BE2C (cell line): ENCODE measurements around the gene PLA2G10.
"Not testable (repeated sequence)": the region's sequence is repeated elsewhere in the genome, so short reads cannot be mapped to it uniquely, and the experiment has no call there.

Experiments
- DNase-seq: peaks from one replicate; pipeline ENCODE4 v3.0.0-alpha.2; 2020
- H3K27me3 ChIP-seq: fragments of 250-450 bp; sonication (Bioruptor Pico); 2 replicates; pipeline ENCODE4 v1.5.1; 2020; ENCODE audit warnings: mild to moderate bottlenecking
- H3K36me3 ChIP-seq: fragments of 250-450 bp; sonication (Bioruptor Pico); 2 replicates; pipeline ENCODE4 v1.5.1; 2020; ENCODE audit warnings: mild to moderate bottlenecking
- H3K4me1 ChIP-seq: fragments of 250-450 bp; sonication (Bioruptor Pico); 2 replicates; pipeline ENCODE4 v1.5.1; 2020
- H3K4me3 ChIP-seq: 2 replicates; pipeline ENCODE4 v1.5.1; 2011; ENCODE audit warnings: low read depth, low read length
- H3K9me3 ChIP-seq: fragments of 250-450 bp; sonication (Bioruptor Pico); 2 replicates; pipeline ENCODE4 v1.5.1; 2020
- CTCF ChIP-seq: IDR thresholded peaks from 2 replicates; pipeline ENCODE4 v1.5.1; 2012; ENCODE audit warnings: mild to moderate bottlenecking, low read depth, low read length

Gene PLA2G10

GRCh38 chr16:14634389-14634725 lies 59.8 kb downstream of the PLA2G10 start:
- Histone ChIP-seq H3K4me1 (no peaks in the 10 kb centered on the region), H3K27me3 (no peaks in the 10 kb centered on the region), H3K4me3 (peak overlapping the region; percentile 78), H3K9me3 (no peaks in the 10 kb centered on the region), H3K36me3 (peaks cover 18% of the 10 kb centered on the region)
- DNase-seq, result no peak
- no peak for TF ChIP-seq CTCF

- no peaks in the 10 kb centered on the region for H3K9me3 ChIP-seq
- peaks cover 7% of the 10 kb centered on the region for H3K36me3 ChIP-seq
- peak; percentile 99 for DNase-seq
- TF ChIP-seq CTCF, result no peak
- no peaks in the 10 kb centered on the region for H3K4me1 ChIP-seq
- no peaks in the 10 kb centered on the region for H3K27me3 ChIP-seq
- H3K4me3 ChIP-seq, result peak within 1 kb of the TSS; percentile 78
Measured at GRCh38 chr16:14632693-14633569, 61.2 kb downstream of the PLA2G10 start, which contains the start of gene BFAR. TSS of gene BFAR (plus strand) at chr16:14632951. CDS start at chr16:14644347, 11,396 bp downstream.

- peak overlapping the region; percentile 90 for H3K4me3 ChIP-seq
Measured at GRCh38 chr16:14630620-14631330, 63.3 kb downstream of the PLA2G10 start.

GRCh38 chr16:14629919-14630619 lies 64.0 kb downstream of the PLA2G10 start, which contains the start of gene PARN:
TSS of gene PARN (minus strand) at chr16:14630260. CDS start at chr16:14630125, 135 bp downstream.
- Histone ChIP-seq H3K36me3 (peaks cover 4% of the 10 kb centered on the region), H3K9me3 (no peaks in the 10 kb centered on the region), H3K27me3 (no peaks in the 10 kb centered on the region), H3K4me3 (peak within 1 kb of the TSS; percentile 90), H3K4me1 (no peaks in the 10 kb centered on the region)
- TF ChIP-seq CTCF, result no peak
- DNase-seq, result peak; percentile 99

More at GRCh38 chr16:14630620-14631330, 63.3 kb downstream of the PLA2G10 start:
- not testable (repeated sequence) for H3K27me3 ChIP-seq, H3K4me1 ChIP-seq, H3K36me3 ChIP-seq, H3K9me3 ChIP-seq, DNase-seq

GRCh38 chr16:14629612-14629918 lies 64.5 kb downstream of the PLA2G10 start:
- Histone ChIP-seq H3K4me1 (no peaks in the 10 kb centered on the region), H3K27me3 (no peaks in the 10 kb centered on the region), H3K4me3 (peak overlapping the region; percentile 90), H3K36me3 (no peaks in the 10 kb centered on the region; the same call in 1 of the 2 replicates), H3K9me3 (no peaks in the 10 kb centered on the region)
- DNase-seq, result no peak
- TF ChIP-seq CTCF, result no peak

GRCh38 chr16:14628806-14629611 lies 65.1 kb downstream of the PLA2G10 start:
- no peak for DNase-seq
- TF ChIP-seq CTCF, result no peak
- no peaks in the 10 kb centered on the region for H3K27me3 ChIP-seq
- H3K36me3 ChIP-seq, result no peaks in the 10 kb centered on the region; the same call in 1 of the 2 replicates
- no peaks in the 10 kb centered on the region for H3K9me3 ChIP-seq
- H3K4me3 ChIP-seq, result peak overlapping the region; percentile 90
- H3K4me1 ChIP-seq, result no peaks in the 10 kb centered on the region
